Activated T-helper 1 cell treated with anti-CD3 and anti-CD28 coated beads, Interleukin-2, amount 50 U/mL, for 16 hours (primary cell): ENCODE results near the gene FNIP1.
"Not testable (repeated sequence)": the region's sequence is repeated elsewhere in the genome, so short reads cannot be mapped to it uniquely, and the experiment has no call there.

Experiments
- DNase-seq, 2 donors: peaks; one replicate each; pipeline ENCODE4 v3.0.0-alpha.2; 2020; ENCODE audit warnings: low read depth in 1 of 2, low spot score in 1 of 2

The FNIP1 gene

DNA sequence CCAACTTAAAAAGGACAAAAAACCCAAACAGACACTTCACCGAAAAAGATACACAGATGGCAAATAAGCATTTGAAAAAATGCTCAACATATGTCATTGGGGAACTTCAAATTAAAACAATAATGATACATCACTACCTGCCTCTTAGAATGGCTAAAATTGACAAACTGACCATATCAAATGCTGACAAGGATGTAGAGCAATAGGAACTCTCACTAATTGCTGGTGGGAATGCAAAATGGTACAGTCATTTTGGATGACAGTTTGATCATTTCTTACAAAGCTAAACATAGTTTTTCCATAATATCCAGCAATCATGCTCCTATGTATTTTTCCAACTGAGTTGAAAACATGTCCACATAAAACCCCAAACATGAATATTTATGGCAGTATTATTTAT, 102.9 kb downstream of the FNIP1 start:
- no peak for DNase-seq

DNA sequence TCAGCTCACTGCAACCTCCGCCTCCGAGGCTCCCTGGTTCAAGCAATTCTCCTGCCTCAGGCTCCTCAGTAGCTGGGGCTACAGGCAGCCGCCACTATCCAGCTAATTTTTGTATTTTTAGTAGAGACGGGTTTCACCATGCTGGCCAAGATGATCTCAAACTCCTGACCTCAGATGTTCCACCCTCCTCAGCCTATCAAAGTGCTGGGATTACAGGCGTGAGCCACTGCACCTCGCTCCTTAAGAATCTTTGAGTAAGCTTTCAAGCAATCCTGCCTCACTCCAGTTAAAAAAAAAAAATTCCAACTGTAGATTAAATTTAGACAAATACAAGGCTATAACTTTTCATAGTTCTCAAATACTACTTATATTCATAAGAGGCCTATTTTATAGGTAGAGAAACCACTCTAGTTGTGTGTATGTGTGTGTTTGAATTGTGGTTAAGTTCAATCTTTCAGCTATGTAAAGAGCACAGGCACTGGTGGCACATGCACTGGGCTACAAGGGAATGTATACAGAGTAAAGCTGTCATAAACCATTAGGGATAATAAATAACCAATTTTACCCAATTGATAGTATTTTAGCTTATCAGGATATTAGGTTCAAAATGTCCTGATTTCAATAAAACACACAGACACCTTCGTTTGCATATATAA, 111.2 kb downstream of the FNIP1 start:
- DNase-seq, result no peak

DNA sequence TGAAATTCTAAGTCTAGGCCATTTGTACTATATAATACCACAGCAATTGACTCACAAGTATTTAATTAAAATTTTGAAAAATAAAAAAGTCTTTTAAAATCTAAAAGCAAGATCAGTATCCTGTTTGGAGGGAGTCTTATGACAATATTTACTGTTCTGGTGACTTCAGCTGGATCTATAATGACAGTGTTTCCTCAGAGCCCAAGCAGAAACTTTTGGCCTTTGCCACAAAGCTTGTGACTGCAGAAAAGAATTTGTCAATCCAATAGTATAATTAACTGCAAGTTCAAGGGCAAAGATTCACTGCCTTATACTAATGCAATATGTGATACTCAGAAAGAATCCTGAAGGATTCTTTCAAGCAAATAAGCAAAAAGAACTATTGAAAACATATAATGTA, 112.2 kb downstream of the FNIP1 start:
- no peak for DNase-seq

DNA sequence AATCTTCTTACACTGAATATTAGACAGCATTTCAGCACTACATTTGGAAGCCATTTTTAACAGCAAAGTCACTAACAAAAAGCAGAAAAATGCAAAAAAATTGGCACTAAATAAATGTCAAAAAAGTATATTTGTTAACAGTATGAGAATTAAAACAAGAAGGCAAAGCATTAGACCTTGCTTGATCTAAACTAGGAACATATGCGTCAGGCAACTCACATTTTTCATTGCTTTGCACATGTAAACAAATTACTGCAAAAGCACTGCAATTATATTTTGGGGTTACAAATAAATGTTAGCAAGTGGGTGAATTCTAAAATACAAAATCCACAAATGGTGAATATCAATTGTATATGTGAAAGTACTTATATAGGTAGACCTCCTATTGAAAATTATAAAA, 112.8 kb downstream of the FNIP1 start:
- no peak for DNase-seq

DNA sequence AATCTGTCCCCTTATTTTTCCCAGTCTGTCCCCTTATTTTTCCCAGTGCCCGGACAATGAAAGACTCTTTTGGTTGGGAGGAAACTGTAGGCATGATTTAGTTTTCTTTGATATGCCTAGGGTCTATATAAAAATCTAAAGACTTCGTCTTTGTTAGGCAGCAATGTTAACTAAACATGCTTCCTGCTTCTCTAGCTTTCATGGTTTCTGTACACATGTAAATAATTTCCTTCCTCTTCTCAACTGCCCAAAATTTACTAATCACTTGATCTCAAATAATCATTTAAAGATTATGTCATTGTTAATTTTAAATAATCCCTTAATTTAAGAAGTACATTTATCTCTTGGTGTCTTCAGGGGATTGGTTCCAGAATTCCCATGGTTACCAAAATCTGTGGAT, 114.0 kb downstream of the FNIP1 start:
- no peak for DNase-seq

DNA sequence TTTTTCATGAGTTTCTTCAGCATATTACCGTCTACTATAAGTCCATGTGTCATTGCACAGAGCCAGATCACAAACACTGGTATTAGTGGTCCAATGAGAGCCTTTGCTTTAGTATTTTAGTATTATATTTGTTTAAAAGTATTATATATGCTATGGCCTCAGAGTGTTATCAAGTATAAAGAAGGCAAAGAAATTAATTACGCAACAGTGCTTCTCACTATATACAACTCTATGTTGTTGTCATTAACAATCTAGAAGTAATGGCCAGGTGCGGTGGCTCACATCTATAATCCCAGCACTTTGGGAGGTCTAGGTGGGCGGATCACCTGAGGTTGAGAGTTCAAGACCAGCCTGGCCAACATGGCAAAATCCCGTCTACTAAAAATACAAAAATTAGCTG, 114.6 kb downstream of the FNIP1 start:
- DNase-seq, result no peak

DNA sequence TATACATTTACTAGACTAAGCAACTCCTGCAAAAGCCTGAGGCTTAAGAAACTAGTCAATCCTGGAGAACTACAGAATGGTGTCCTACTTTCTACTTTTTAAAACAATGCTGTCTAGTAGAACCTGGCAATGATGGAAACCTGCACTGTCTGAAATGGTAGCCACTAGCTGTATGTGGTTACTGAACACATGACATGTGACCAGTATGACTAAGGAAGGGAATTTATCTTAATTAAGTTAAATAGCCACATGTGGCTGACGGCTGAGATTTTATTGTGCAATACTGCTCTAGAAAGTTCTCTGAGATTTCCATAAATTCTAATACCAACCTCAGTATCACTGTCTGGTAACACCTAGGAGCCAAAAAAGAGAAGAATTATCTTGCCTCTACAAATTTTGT, 116.9 kb downstream of the FNIP1 start:
- no peak for DNase-seq

DNA sequence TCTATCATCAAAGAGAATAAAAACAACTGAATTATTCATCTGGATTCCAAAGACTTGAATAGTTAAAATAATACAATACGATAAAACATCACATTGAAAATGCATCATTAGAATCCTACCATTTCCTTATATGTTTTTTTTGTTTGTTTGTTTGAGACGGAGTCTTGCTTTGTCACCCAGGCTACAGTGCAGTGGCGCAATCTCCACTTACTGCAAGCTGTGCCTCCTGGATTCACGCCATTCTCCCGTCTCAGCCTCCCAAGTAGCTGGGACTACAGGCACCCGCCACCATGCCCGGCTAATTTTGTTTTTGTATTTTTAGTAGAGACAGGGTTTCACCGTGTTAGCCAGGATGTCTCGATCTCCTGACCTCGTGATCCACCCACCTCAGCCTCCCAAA, 118.5 kb downstream of the FNIP1 start:
- DNase-seq, result not testable (repeated sequence)

DNA sequence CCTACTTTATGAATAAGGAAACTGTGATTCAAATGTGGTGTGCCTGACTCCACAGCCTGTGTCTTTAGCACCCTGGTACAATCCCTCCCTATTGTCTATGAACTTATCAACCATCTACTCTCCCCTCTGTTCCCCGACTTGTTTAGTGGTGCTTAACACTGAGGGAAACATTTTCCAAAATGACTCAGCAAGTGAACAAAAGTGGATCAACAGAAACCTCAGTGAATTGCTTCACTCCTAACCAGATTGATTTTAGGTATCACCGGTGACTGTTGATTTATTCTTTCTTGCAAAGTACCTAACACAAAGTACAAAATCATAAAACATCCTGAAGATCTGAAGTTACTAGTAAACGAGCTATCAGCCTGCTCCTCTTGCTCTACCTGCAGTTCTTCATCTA, 119.7 kb downstream of the FNIP1 start:
- no peak for DNase-seq

DNA sequence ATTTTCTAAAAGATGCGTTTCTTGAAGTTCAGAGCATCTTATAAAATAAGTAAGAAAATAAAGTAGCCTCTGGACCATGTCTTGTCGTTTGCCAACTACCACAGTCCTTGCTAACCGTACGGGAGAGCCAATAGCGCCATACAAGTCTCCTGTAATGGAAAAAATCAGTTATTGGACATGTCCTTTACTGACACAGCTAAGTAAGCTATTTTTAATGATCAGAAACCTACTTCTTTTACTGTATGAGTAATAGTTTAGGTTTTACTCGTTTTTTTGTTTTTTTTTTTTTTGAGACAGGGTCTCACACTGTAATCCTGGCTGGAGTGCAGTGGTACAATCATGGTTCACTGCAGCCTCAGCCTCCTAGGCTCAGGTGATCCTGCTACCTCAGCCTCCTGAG, 124.0 kb downstream of the FNIP1 start:
- no peak for DNase-seq

DNA sequence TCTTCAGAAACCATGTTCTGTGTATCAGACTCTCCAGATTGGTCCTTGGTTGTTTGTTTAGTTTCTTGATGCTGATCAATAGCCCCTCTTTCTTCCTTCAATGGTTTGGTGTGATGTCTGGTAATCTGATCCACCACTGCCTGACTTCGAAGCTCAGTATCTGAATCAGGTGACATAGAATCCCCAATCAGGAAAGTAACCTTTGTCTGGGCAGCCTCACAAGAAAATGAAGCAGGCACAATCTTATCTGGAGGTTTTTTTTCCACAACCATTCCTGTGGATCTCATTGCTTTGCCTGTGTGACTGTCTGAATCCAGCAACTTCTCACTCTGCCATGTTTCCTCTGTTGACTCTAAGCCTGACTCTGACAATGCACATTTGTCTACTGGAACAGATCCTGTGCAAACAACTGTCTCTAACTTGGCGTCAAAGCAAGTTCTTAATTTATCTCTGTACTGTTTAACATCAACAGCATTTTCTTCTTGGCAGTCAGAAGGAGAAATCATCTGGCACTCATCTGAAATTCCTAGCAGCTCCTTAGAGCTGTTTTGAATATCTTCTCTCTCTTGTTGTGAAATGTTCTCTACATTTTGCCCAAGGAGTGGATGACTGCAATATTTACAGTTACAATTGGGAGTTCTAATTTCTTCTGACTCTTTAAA, 124.7 kb downstream of the FNIP1 start:
- DNase-seq, result no peak

DNA sequence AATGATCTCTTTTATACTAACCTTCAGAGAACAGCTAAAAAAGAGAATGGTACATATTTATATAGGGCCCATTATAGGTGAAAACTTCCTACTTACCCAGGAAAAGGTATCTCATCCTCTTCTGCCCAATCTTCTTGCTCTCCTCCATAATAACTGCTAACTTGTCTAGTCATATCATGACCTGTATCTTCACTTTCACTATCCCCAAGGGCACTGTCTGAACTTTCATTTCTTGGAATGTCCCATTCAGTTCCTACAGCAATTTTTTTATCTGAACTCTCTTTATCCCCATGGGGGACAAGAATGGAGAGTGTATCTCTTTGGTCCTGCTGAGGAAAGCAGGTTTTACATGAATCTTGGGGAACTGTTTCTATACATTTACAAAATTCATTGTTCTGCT, 125.4 kb downstream of the FNIP1 start:
- no peak for DNase-seq

DNA sequence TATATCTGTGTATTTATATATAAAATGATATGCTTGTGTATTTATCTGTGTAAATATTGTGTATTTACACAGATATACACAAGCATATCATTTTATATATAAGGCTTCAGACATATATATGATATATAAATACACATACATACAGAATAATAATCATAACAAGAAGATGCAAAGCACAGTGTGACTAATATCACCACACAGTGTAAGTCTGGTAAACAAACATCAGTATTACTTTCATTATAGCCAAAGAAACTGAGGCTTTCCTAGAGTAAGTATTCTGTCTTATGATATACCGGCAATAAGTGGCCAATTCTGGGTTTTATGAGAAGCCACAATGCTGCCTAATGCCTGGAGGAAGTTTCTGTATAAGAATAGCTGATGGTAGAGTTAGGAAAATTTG, 131.9 kb downstream of the FNIP1 start:
- DNase-seq, result no peak

DNA sequence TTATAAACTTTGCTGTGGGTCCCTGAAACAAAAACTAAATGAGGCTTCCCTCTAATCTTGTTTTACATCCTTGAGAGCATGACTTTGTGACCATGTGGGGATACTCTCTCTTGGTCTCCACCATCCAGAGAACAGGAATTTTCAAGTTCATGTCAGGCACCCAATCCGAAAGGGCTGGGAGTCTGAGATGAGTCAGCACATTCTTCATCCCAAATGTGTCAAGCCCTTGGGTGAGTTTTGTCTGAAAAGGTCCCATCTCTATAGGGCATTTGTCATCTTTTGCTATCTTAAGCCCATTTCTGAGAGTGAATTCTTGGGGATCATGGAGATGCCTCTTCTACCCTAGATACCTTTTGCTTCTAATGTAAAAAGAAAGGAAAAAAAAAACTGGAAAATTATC, 134.9 kb downstream of the FNIP1 start:
- no peak for DNase-seq

DNA sequence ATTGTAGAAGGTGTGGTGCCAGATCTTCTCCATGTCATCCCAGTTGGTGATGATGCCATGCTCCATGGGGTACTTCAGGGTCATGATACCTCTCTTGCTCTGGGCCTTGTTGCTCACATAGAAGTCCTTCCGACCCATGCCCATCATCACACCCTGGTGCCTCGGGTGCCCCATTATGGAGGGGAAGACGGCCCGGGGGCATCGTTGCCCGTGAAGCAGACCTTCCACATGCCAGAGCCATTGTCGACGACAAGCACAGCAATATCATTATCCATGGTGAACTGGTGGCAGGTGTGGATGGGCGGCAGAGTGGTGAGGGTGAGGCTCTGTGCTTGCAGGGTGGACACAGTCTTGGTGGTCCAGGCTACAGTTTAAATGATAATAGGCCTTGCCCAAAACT, 137.0 kb downstream of the FNIP1 start:
- no peak for DNase-seq

DNA sequence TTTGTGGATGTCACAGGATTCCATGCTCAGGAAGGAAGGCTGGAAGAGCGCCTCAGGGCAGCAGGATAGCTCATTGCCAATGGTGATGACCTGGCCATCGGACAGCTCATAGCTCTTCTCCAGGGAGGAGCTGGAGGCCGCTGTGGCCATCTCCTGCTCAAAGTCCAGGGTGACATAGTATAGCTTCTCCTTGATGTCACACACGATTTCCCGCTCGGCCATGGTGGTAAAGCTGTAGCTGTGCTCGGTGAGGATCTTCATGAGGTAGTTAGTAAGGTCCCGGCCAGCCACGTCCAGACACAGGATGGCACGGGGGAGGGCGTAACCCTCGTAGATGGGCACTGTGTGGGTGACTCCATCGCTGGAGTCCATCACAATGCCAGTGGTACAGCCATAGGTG, 137.5 kb downstream of the FNIP1 start:
- DNase-seq, result no peak

DNA sequence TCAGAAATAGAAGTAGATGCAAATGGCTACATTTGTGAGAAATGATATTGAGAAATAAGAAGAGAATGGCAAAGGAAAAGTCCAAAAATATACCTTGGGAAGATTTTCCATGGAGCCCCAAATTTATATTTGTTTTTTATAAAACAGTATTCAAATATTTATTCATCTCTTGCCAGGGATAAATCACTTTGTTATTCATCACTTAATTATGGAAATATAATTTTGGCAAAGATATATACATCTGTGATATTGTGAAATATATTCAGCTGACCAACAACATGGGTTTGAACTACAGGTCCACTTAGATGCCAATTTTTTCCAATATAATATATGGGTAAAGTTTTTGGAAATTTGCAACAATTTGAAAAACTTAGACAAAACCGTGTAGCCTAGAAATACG, 142.0 kb downstream of the FNIP1 start:
- DNase-seq, result no peak

DNA sequence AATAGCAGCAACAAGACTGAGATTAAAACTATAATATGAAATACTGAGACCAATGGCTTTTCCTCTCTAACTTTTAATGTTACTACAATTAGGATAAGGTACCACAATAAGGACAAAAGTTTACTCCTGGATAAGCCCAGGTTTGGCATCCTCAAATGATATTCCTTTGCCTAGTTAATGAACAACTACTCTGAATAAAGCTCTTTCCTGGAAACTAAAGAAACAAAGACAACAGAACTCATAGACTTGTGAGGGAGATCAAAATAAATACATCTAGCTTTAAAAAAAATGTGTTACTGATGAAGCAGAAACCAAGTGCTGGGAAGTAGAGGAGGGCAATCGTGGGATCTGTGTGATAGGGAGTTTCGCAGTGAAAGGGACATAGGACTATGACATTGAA, 142.5 kb downstream of the FNIP1 start:
- DNase-seq, result no peak

DNA sequence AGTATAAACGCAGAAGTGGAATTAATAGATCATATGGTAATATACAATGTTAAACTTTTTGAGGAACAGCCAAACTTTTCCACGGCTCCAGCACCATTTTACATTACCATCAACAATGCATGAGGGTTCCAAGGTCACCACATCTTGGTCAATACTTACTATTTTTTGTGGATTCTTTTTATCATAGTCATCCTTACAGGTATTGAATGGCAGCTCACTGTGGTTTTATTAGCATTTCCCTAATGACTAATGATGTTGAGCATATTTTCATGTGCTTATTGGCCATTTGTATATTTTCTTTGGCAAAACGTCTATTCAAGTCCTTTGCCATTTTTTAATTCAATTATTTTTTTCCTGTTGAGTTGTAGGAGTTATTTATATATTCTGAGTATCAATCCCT, 147.7 kb downstream of the FNIP1 start:
- DNase-seq, result no peak

DNA sequence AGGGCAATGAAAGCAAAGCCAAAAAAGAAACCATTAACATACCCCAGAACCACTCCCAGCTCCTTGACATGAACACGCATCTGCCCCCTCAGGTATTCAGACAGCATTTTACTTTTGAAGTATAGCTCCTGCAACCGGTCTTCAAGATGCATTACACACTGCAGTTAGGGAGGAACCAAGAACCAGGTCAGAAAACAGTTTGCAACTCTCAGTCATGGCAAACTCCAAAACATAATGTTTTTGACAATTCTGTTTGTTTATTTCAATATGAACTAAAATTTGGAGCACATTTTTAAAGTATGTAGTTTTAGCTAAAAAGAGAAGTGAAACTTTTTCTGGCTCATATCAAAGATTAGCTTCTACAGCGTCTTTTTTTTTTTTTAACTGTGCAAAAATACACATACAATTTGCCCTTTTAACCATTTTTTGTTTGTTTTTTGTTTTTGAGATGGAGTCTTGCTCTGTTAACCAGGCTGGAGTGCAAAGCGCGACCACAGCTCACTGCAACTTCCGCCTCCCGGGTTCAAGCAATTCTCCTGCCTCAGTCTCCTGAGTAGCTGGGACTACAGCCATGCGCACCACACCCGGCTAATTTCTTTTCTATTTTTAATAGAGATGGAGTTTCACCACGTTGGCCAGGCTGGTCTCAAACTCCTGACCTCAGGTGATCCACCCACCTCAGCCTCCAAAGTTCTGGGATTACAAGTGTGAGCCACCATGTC, 149.6 kb downstream of the FNIP1 start:
- DNase-seq, result no peak

DNA sequence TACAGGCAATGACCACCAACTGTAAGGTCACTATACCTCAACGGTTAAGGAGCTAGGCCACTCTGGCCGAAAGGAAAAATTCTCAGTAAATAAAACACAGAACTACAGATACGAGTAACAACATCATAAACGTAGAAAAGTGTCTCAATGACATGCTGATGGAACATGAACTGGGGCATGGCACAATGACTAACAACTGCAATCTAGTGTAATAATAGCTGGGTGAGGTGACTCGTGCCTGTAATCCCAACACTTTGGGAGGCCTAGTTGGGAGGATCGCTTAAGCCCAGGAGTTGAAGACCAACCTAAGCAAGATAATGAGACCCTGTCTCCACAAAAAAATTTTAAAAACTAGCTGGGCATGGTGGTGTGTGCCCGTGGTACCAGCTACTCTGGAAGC, 152.0 kb downstream of the FNIP1 start:
- no peak for DNase-seq

DNA sequence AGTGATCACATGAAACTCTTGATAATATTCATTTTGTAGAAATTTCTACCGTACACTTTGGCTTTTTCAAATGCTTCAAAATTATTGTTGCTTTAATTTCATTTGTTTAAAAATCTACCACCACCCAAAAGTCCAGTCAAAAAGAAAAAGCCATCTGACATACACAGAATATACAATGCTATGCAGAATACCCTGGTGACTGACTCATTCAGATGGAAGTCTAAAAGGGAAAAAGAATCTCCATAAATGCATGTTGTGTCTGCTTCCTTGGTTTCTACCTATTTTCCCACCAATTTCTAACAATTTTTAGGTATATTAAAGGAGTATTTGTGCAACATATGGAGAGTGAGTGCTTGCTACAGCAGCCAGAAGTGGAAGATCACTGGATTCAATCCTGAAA, 152.4 kb downstream of the FNIP1 start:
- DNase-seq, result no peak

DNA sequence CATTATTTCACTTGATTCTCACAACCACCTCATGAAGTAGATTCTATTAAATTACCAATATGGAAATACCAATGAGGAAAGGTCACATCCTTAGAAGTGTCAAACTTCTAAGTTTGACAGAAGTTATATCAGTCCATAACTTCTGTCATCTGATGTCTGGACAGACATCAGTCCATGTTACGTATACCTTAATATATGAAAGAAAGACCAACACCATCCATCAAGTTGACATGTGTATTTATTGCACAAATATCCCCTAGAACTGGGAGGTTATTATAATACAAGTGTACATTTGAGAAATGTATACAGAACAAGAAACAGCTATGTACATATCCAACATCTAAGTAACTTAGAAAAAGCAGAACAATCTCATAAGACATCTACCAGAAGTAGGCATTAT, 155.3 kb downstream of the FNIP1 start:
- DNase-seq, result no peak
